ENCODE results near the gene WDR48.

Gene WDR48

DNA sequence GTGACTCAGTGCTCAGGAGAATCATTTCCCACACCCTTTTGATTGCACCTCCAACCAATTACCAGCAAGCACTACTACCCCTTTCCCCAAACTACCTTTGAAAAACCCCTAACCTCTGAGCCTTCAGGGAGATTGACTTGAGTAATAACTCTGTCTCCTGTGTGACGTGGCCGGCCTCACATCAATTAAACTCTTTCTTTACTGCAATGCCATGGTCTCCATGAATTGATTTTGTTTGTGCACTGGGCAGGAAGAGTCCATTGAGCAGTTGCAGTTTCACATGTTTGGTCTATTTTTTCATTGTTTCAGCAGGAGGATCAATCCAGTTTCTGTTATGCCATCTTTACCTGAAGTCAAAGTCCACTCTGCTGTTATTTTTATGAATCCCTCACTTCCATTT is 32.5 kb upstream of the WDR48 start:
- Histone ChIP-seq H3K9me3 (ENCODE audit: low read length) (no peaks in the 10 kb centered on the region), H3K4me2 (ENCODE audit: low read length) (no peak overlapping the region), H3K4me3 (ENCODE audit: low read depth, low read length, poor library complexity, severe bottlenecking) (no peak overlapping the region), H2AFZ (ENCODE audit: low read length) (no peak overlapping the region), H3K4me1 (ENCODE audit: insufficient read depth, low read length, severe bottlenecking) (no peaks in the 10 kb centered on the region), H3K9me2 (ENCODE audit: low read depth, low read length) (no peaks in the 10 kb centered on the region), H3K79me2 (ENCODE audit: insufficient read depth, low read length) (no peaks in the 10 kb centered on the region), H3K36me3 (ENCODE audit: insufficient read depth, low read length) (no peaks in the 10 kb centered on the region), H3K9ac (ENCODE audit: low read length) (no peak overlapping the region), H3K27ac (ENCODE audit: low read depth, low read length, poor library complexity, severe bottlenecking) (no peak overlapping the region), H4K20me1 (ENCODE audit: insufficient read depth, low read length) (no peaks in the 10 kb centered on the region), H3K27me3 (ENCODE audit: insufficient read depth, low read length) (no peaks in the 10 kb centered on the region), H3F3A (ENCODE audit: insufficient read depth, low read length) (no peaks in the 10 kb centered on the region)
- no peak for TF ChIP-seq EZH2 (IDR thresholded peaks at IDR 0.05; ENCODE audit: borderline replicate concordance, low read length)
- TF ChIP-seq, protein P1, sequence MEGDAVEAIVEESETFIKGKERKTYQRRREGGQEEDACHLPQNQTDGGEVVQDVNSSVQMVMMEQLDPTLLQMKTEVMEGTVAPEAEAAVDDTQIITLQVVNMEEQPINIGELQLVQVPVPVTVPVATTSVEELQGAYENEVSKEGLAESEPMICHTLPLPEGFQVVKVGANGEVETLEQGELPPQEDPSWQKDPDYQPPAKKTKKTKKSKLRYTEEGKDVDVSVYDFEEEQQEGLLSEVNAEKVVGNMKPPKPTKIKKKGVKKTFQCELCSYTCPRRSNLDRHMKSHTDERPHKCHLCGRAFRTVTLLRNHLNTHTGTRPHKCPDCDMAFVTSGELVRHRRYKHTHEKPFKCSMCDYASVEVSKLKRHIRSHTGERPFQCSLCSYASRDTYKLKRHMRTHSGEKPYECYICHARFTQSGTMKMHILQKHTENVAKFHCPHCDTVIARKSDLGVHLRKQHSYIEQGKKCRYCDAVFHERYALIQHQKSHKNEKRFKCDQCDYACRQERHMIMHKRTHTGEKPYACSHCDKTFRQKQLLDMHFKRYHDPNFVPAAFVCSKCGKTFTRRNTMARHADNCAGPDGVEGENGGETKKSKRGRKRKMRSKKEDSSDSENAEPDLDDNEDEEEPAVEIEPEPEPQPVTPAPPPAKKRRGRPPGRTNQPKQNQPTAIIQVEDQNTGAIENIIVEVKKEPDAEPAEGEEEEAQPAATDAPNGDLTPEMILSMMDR (IDR thresholded peaks at IDR 0.05; ENCODE audit: low read length) = no peak

DNA sequence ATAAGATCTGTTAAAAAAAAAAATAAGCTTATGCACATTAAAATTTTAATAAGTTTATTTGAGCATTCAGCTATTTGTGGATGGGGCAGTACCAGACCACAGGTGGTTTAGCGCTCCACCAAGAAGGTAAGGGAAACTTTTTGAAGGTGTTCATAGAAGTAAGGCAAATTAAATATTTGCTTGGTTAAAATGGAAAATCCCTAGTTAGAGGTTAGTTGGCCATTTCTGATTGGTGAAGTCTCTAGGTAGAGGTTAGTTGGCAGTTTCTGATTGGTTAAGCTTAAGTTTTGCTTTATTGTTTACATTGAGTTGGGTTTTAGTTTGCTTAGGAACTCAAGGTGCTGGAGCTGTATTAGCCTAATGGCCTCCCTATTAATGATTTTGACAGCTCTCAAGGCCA is 30.8 kb upstream of the WDR48 start:
- Histone ChIP-seq H3K4me2 (ENCODE audit: low read length) (no peak overlapping the region), H3K27ac (ENCODE audit: low read depth, low read length, poor library complexity, severe bottlenecking) (no peak overlapping the region), H4K20me1 (ENCODE audit: insufficient read depth, low read length) (no peaks in the 10 kb centered on the region), H3K27me3 (ENCODE audit: insufficient read depth, low read length) (no peaks in the 10 kb centered on the region), H3K9me3 (ENCODE audit: low read length) (no peaks in the 10 kb centered on the region), H2AFZ (ENCODE audit: low read length) (no peak overlapping the region), H3K9ac (ENCODE audit: low read length) (no peak overlapping the region), H3K9me2 (ENCODE audit: low read depth, low read length) (no peaks in the 10 kb centered on the region), H3F3A (ENCODE audit: insufficient read depth, low read length) (no peaks in the 10 kb centered on the region), H3K36me3 (ENCODE audit: insufficient read depth, low read length) (no peaks in the 10 kb centered on the region), H3K4me3 (ENCODE audit: low read depth, low read length, poor library complexity, severe bottlenecking) (no peak overlapping the region), H3K79me2 (ENCODE audit: insufficient read depth, low read length) (no peaks in the 10 kb centered on the region), H3K4me1 (ENCODE audit: insufficient read depth, low read length, severe bottlenecking) (no peaks in the 10 kb centered on the region)
- TF ChIP-seq EZH2 (IDR thresholded peaks at IDR 0.05; ENCODE audit: borderline replicate concordance, low read length) = no peak
- TF ChIP-seq, protein P1 (IDR thresholded peaks at IDR 0.05; ENCODE audit: low read length) = no peak

DNA sequence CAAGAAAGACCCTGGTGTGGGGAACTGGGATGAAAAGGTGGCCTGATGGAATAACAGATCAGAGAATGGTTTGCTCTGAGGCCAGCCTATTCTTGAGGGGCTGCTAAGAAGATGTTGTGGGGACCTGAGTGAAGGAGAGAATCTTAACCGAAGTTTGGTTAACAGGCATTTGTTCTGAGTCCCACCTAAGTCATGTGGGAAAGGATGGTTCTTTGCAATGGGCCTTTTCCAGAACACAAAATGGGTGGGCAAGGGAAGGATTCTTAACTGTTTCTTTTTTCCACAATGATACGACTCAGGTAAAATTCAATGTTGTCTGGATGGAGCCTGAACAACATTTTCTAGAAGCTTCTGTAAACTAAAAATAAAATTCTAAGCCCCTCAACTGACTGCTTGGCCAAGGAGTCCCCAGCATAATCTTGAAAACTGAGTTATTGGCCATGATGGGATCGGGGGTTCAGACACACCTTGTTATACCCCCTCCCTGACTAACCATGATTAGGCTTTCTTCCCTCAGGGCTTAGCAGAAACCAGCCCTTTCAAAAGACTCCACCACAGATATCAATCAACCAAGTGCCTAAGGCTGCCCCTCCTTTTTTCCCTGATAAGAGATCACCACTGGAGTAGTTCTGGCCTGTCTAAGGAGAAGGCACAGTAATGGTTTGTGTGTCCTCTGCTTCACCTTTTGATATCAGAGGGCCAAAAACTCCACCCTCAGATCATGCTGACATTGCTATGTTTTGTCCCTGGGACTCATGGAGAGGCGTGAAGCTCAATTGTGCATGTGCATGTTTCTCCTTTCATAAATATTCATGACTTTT is 30.1 kb upstream of the WDR48 start:
- Histone ChIP-seq H3K36me3 (ENCODE audit: insufficient read depth, low read length) (no peaks in the 10 kb centered on the region), H3K4me3 (ENCODE audit: low read depth, low read length, poor library complexity, severe bottlenecking) (no peak overlapping the region), H3K79me2 (ENCODE audit: insufficient read depth, low read length) (no peaks in the 10 kb centered on the region), H3K4me1 (ENCODE audit: insufficient read depth, low read length, severe bottlenecking) (no peaks in the 10 kb centered on the region), H4K20me1 (ENCODE audit: insufficient read depth, low read length) (no peaks in the 10 kb centered on the region), H3K4me2 (ENCODE audit: low read length) (no peak overlapping the region), H3K9me2 (ENCODE audit: low read depth, low read length) (no peaks in the 10 kb centered on the region), H3K27me3 (ENCODE audit: insufficient read depth, low read length) (no peaks in the 10 kb centered on the region), H3K9ac (ENCODE audit: low read length) (no peak overlapping the region), H3K27ac (ENCODE audit: low read depth, low read length, poor library complexity, severe bottlenecking) (no peak overlapping the region), H3F3A (ENCODE audit: insufficient read depth, low read length) (no peaks in the 10 kb centered on the region), H3K9me3 (ENCODE audit: low read length) (no peaks in the 10 kb centered on the region), H2AFZ (ENCODE audit: low read length) (no peak overlapping the region)
- no peak for TF ChIP-seq EZH2 (IDR thresholded peaks at IDR 0.05; ENCODE audit: borderline replicate concordance, low read length)
- TF ChIP-seq, protein P1 (IDR thresholded peaks at IDR 0.05; ENCODE audit: low read length) = no peak

Data from OCI-LY1 (cell line).